Endothelial cell of umbilical vein (primary cell): Measurements from ENCODE around the gene PRPSAP1. TPM values are rescaled to one million over a fixed set of nuclear protein-coding genes. Genes with fewer than 3 reads are reported as not detected.

Experiments used
- BruUV-seq: library from RNA; stranded (reverse); fragments of 400-500 nt; replicated peaks from 2 replicates; lab custom pipeline; 2021; lab: Mats Ljungman, UMichigan
- CTCF ChIA-PET: fragments of 300-600, 350-600 bp; sonication (Branson Sonifier 250); formaldehyde crosslinking; loops from one replicate; lab custom pipeline; 2021; ENCODE audit warnings: antibody characterized with exemption, inconsistent platforms; lab: Charles Lee
- POLR2A ChIA-PET: fragments of 300-600, 350-600 bp; sonication (Branson Sonifier 250); formaldehyde crosslinking; loops from one replicate; lab custom pipeline; 2021; ENCODE audit warnings: antibody characterized with exemption, inconsistent platforms; lab: Charles Lee
- DNase-seq: peaks from one replicate; pipeline ENCODE4 v3.0.0-alpha.2; 2011; ENCODE audit warnings: low read depth, low spot score
- FAIRE-seq: peaks from 2 replicates; lab custom pipeline; 2011; peaks lifted over from hg19 to GRCh38; lab: Jason Lieb, UNC
- H2AFZ ChIP-seq: 2 replicates; pipeline ENCODE4 v1.6.0; 2012; ENCODE audit warnings: low read depth, low read length, control low read depth, inconsistent platforms
- H3K27ac ChIP-seq: 2 replicates; pipeline ENCODE4 v1.5.1; 2011; ENCODE audit warnings: low read depth, mild to moderate bottlenecking, control low read depth, low read length, moderate library complexity; ENCODE audit not compliant: insufficient read depth
- H3K27me3 ChIP-seq, 2 experiments: 2 replicates each; pipeline versions ENCODE4 v1.6.0 to v1.6.1; 2011; ENCODE audit warnings: low read length in 2 of 2, mixed read lengths in 1 of 2; ENCODE audit not compliant: control insufficient read depth in 2 of 2, insufficient read depth in 2 of 2
- H3K36me3 ChIP-seq, 2 experiments: 2 replicates in 1 of 2; 3 replicates in 1 of 2; pipeline ENCODE4 v1.5.1; 2011; ENCODE audit warnings: low read length in 2 of 2, mild to moderate bottlenecking in 1 of 2, moderate library complexity in 1 of 2; ENCODE audit not compliant: control insufficient read depth in 2 of 2, insufficient read depth in 2 of 2; ENCODE audit errors: extremely low read depth in 1 of 2
- H3K4me1 ChIP-seq: 3 replicates; pipeline ENCODE4 v1.5.1; 2011; ENCODE audit warnings: mild to moderate bottlenecking, low read length; ENCODE audit not compliant: control insufficient read depth, insufficient read depth; ENCODE audit errors: extremely low read depth
- H3K4me2 ChIP-seq: 2 replicates; pipeline ENCODE4 v1.6.1; 2011; ENCODE audit warnings: low read length, control low read depth, mixed read lengths; ENCODE audit not compliant: insufficient read depth
- H3K4me3 ChIP-seq, 3 experiments: fragments of 200-600 bp in 1 of 3; sonication (generic), shearing (Covaris generic) in 1 of 3; replicated peaks in 1 of 3; 2 replicates each; pipeline ENCODE4 v1.5.1; 2011 to 2016; ENCODE audit warnings: control low read depth in 3 of 3, low read length in 3 of 3, mild to moderate bottlenecking in 2 of 3, inconsistent platforms in 1 of 3, low read depth in 1 of 3, moderate library complexity in 1 of 3; ENCODE audit not compliant: insufficient read depth in 1 of 3
- H3K79me2 ChIP-seq: 2 replicates; pipeline ENCODE4 v1.6.0; 2012; ENCODE audit warnings: low read length, inconsistent platforms; ENCODE audit not compliant: control insufficient read depth, insufficient read depth
- H3K9ac ChIP-seq: replicated peaks from 2 replicates; pipeline ENCODE3; 2011; ENCODE audit warnings: low read length, control low read depth; ENCODE audit not compliant: insufficient read depth; ENCODE audit errors: extremely low read depth
- H3K9me1 ChIP-seq: replicated peaks from 3 replicates; pipeline ENCODE4 v1.6.0; 2011; ENCODE audit warnings: mild to moderate bottlenecking, low read length; ENCODE audit not compliant: control insufficient read depth, insufficient read depth; ENCODE audit errors: extremely low read depth
- H3K9me3 ChIP-seq: replicated peaks from 2 replicates; pipeline ENCODE4 v1.5.1; 2012; ENCODE audit warnings: low read length, inconsistent platforms; ENCODE audit not compliant: control insufficient read depth, insufficient read depth
- H4K20me1 ChIP-seq: replicated peaks from 2 replicates; pipeline ENCODE3; 2011; ENCODE audit warnings: mild to moderate bottlenecking, low read length; ENCODE audit not compliant: control insufficient read depth, insufficient read depth; ENCODE audit errors: extremely low read depth
- CTCF ChIP-seq, 2 donors: IDR thresholded peaks; 1 replicate in 1 of 2; 2 replicates in 1 of 2; pipeline ENCODE4 v1.5.1; 2011; ENCODE audit warnings: low read length in 2 of 2, mild to moderate bottlenecking in 2 of 2, moderate library complexity in 2 of 2, control low read depth in 1 of 2, inconsistent platforms in 1 of 2, low read depth in 1 of 2; ENCODE audit not compliant: insufficient read depth in 1 of 2; ENCODE audit errors: extremely low read depth in 1 of 2
- EZH2 ChIP-seq: IDR thresholded peaks from 2 replicates; pipeline ENCODE4 v1.6.1; 2012; ENCODE audit warnings: borderline replicate concordance, low read depth, mild to moderate bottlenecking, moderate library complexity, low read length, inconsistent platforms; ENCODE audit not compliant: severe bottlenecking
- FOS ChIP-seq: IDR thresholded peaks from 2 replicates; pipeline ENCODE4 v1.6.1; 2011; ENCODE audit warnings: mild to moderate bottlenecking, low read length, moderate library complexity, borderline replicate concordance; ENCODE audit not compliant: insufficient read depth
- GATA2 ChIP-seq: IDR thresholded peaks from 2 replicates; pipeline ENCODE4 v1.7.0; 2011; ENCODE audit warnings: low read depth, mild to moderate bottlenecking, moderate library complexity, mixed read lengths, low read length; ENCODE audit not compliant: insufficient read length, insufficient read depth
- JUN ChIP-seq: IDR thresholded peaks from 2 replicates; pipeline ENCODE4 v1.6.1; 2011; ENCODE audit warnings: borderline replicate concordance, low read depth; ENCODE audit not compliant: insufficient read length, insufficient read depth
- MAX ChIP-seq: IDR thresholded peaks from 2 replicates; pipeline ENCODE4 v1.6.1; 2011; ENCODE audit not compliant: insufficient read depth, insufficient read length
- MYC ChIP-seq: IDR thresholded peaks from one replicate; pipeline ENCODE4 v1.6.1; 2011; ENCODE audit warnings: mild to moderate bottlenecking, low read depth, low read length
- POLR2A ChIP-seq: IDR thresholded peaks from 2 replicates; pipeline ENCODE4 v1.6.1; 2012; ENCODE audit warnings: low read depth, mild to moderate bottlenecking, control low read depth, low read length
- POLR2AphosphoS5 ChIP-seq: IDR thresholded peaks from 2 replicates; pipeline ENCODE4 v1.6.1; 2012; ENCODE audit warnings: low read depth, mild to moderate bottlenecking, control low read depth, low read length, moderate library complexity; ENCODE audit not compliant: insufficient read depth
- dilution Hi-C: fragments of 300-500 bp; cut with MboI; formaldehyde crosslinking; loops from one replicate; pipeline ENCODE4 v1.15.0; 2019; ENCODE audit warnings: low sequenced_read_pairs; ENCODE audit not compliant: extremely low pct_ligation_motif_present
- intact Hi-C: fragments of 100-400 bp; cut with micrococcal nuclease; formaldehyde crosslinking; loops from one replicate; pipeline ENCODE4 v1.10.0; 2022
- polyA plus RNA-seq, 4 experiments: library from polyadenylated mRNA; depleted of rRNA in 3 of 4; stranded (reverse) in 3 of 4; unstranded in 1 of 4; fragments of >200 nt; gene quantifications; 2 replicates each; pipeline versions ENCODE4 v1.2.1 to v1.2.3, GENCODE V29; 2011 to 2012; ENCODE audit warnings: missing spikeins in 1 of 4
- total RNA-seq: library from RNA; stranded (reverse); gene quantifications from 2 replicates; pipeline ENCODE4 v1.2.3, GENCODE V29; 2021

The PRPSAP1 gene
- total and polyA plus RNA-seq, 2 donors (not counting 3 experiments of a cell fraction or from before 2014, with no cell fraction given) = 90.2 to 123 TPM

GRCh38 chr17:76281573-76282371 is 71.9 kb downstream of the PRPSAP1 start:
- no peaks in the 10 kb centered on the region for H3K9me3 ChIP-seq
- dilution Hi-C loops = no loop called here
- no peak for TF ChIP-seq POLR2A
- TF ChIP-seq CTCF (IDR thresholded peaks at IDR 0.05; ENCODE audit: extremely low read depth in 1 of 2, insufficient read depth in 1 of 2, low read depth in 1 of 2, low read length in 2 of 2) = no peak
- no peak for TF ChIP-seq EZH2
- TF ChIP-seq MYC = no peak
- TF ChIP-seq MAX = no peak
- no peak for TF ChIP-seq GATA2
- no peak for TF ChIP-seq JUN
- TF ChIP-seq POLR2AphosphoS5 = no peak
- no peak for TF ChIP-seq FOS
- no peaks in the 10 kb centered on the region for H3K9me1 ChIP-seq
- BruUV-seq = no TSS peak
- FAIRE-seq (no peak), DNase-seq (no peak)
- ChIA-PET CTCF (interaction anchor here (1.0 to 14.1 kb wide), 7 partner anchors 18 to 160 kb away, joined by 3 to 320 read pairs (median 3); no protein-coding TSS in a partner anchor), POLR2A (no interaction called here)
- H3K4me1 ChIP-seq = no peaks in the 10 kb centered on the region
- H2AFZ ChIP-seq = no peak overlapping the region
- no peak overlapping the region for H3K4me3 ChIP-seq
- H4K20me1 ChIP-seq = no peaks in the 10 kb centered on the region
- peaks cover 0 to 2% of the 10 kb centered on the region in 2 experiments for H3K36me3 ChIP-seq
- H3K27ac ChIP-seq = no peak overlapping the region
- H3K9ac ChIP-seq = no peak overlapping the region
- no peaks in the 10 kb centered on the region for H3K27me3 ChIP-seq
- no peak overlapping the region for H3K4me2 ChIP-seq
- H3K79me2 ChIP-seq = no peaks in the 10 kb centered on the region
- intact Hi-C loops = no loop called here
